Trophoblast cell (in vitro differentiated cells and primary cell): Measurements from ENCODE around the gene TPSAB1.

ENCODE experiments used
- DNase-seq, 2 donors: peaks; one replicate each; pipeline ENCODE4 v3.0.0-alpha.2; 2016
- H2AFZ ChIP-seq: 2 replicates; pipeline ENCODE4 v1.6.1; 2013; ENCODE audit warnings: low read length, moderate library complexity, mild to moderate bottlenecking; ENCODE audit not compliant: insufficient read depth, poor library complexity
- H2AK5ac ChIP-seq: 2 replicates; pipeline ENCODE4 v1.6.1; 2013; ENCODE audit warnings: mild to moderate bottlenecking, low read length
- H2BK120ac ChIP-seq: 2 replicates; pipeline ENCODE4 v1.6.1; 2013; ENCODE audit warnings: low read length, mild to moderate bottlenecking, moderate library complexity; ENCODE audit not compliant: insufficient read depth, poor library complexity
- H2BK12ac ChIP-seq: 2 replicates; pipeline ENCODE4 v1.6.1; 2013; ENCODE audit warnings: mild to moderate bottlenecking, low read length, moderate library complexity
- H2BK5ac ChIP-seq: 2 replicates; pipeline ENCODE4 v1.6.1; 2013; ENCODE audit warnings: low read length, low read depth, moderate library complexity, mild to moderate bottlenecking; ENCODE audit not compliant: poor library complexity
- H3K14ac ChIP-seq: 2 replicates; pipeline ENCODE4 v1.6.1; 2013; ENCODE audit warnings: mild to moderate bottlenecking, low read length
- H3K18ac ChIP-seq: 2 replicates; pipeline ENCODE4 v1.6.1; 2013; ENCODE audit warnings: mild to moderate bottlenecking, low read length
- H3K23ac ChIP-seq: 2 replicates; pipeline ENCODE4 v1.6.1; 2013; ENCODE audit warnings: low read length
- H3K27ac ChIP-seq: 2 replicates; pipeline ENCODE4 v1.5.1; 2013; ENCODE audit warnings: low read depth, mild to moderate bottlenecking, inconsistent platforms, low read length, moderate library complexity
- H3K27me3 ChIP-seq: 2 replicates; pipeline ENCODE4 v1.6.1; 2013; ENCODE audit warnings: inconsistent platforms, mild to moderate bottlenecking, low read length, moderate library complexity; ENCODE audit not compliant: insufficient read depth
- H3K36me3 ChIP-seq, 2 experiments: 1 replicate in 1 of 2; 2 replicates in 1 of 2; pipeline ENCODE4 v1.6.1; 2013; ENCODE audit warnings: low read length in 2 of 2, mild to moderate bottlenecking in 2 of 2, moderate library complexity in 1 of 2; ENCODE audit not compliant: insufficient read depth in 2 of 2, control insufficient read depth in 1 of 2
- H3K4ac ChIP-seq: 2 replicates; pipeline ENCODE4 v1.6.1; 2013; ENCODE audit warnings: low read depth, mild to moderate bottlenecking, low read length, moderate library complexity
- H3K4me1 ChIP-seq, 2 experiments: 1 replicate in 1 of 2; 2 replicates in 1 of 2; pipeline ENCODE4 v1.6.1; 2013; ENCODE audit warnings: low read length in 2 of 2, mild to moderate bottlenecking in 2 of 2, moderate library complexity in 1 of 2; ENCODE audit not compliant: insufficient read depth in 2 of 2, control insufficient read depth in 1 of 2
- H3K4me2 ChIP-seq: 2 replicates; pipeline ENCODE4 v1.6.1; 2013; ENCODE audit warnings: inconsistent platforms, mild to moderate bottlenecking, low read length, moderate library complexity
- H3K4me3 ChIP-seq: 2 replicates; pipeline ENCODE4 v1.5.1; 2013; ENCODE audit warnings: mild to moderate bottlenecking, low read depth, low read length, inconsistent platforms
- H3K79me1 ChIP-seq: one replicate; pipeline ENCODE4 v1.6.1; 2013; ENCODE audit warnings: low read length
- H3K79me2 ChIP-seq: 2 replicates; pipeline ENCODE4 v1.6.1; 2013; ENCODE audit warnings: low read length, mild to moderate bottlenecking; ENCODE audit not compliant: control insufficient read depth, insufficient read depth, poor library complexity
- H3K9ac ChIP-seq: 2 replicates; pipeline ENCODE4 v1.6.1; 2013; ENCODE audit warnings: mild to moderate bottlenecking, low read length
- H3K9me3 ChIP-seq: 2 replicates; pipeline ENCODE4 v1.6.1; 2013; ENCODE audit warnings: low read depth, mild to moderate bottlenecking, control low read depth, inconsistent platforms, low read length; ENCODE audit not compliant: insufficient read depth
- H4K12ac ChIP-seq: 2 replicates; pipeline ENCODE4 v1.6.1; 2013; ENCODE audit warnings: low read depth, mild to moderate bottlenecking, low read length, moderate library complexity
- H4K8ac ChIP-seq: 2 replicates; pipeline ENCODE4 v1.6.1; 2013; ENCODE audit warnings: low read depth, mild to moderate bottlenecking, low read length, moderate library complexity
- H4K91ac ChIP-seq: one replicate; pipeline ENCODE4 v1.6.1; 2013; ENCODE audit warnings: low read depth, mild to moderate bottlenecking, low read length, moderate library complexity
- WGBS: extraction: QIAGEN DNeasy Blood & Tissue Kit; methylation state at CpG from one replicate; pipeline ENCODE4 v1.1.7; 2013; ENCODE audit warnings: missing lambda C conversion rate; ENCODE audit not compliant: insufficient read length, insufficient coverage; ENCODE audit errors: extremely low coverage; 5-methylcytosine and 5-hydroxymethylcytosine counted together

The TPSAB1 gene

DNA sequence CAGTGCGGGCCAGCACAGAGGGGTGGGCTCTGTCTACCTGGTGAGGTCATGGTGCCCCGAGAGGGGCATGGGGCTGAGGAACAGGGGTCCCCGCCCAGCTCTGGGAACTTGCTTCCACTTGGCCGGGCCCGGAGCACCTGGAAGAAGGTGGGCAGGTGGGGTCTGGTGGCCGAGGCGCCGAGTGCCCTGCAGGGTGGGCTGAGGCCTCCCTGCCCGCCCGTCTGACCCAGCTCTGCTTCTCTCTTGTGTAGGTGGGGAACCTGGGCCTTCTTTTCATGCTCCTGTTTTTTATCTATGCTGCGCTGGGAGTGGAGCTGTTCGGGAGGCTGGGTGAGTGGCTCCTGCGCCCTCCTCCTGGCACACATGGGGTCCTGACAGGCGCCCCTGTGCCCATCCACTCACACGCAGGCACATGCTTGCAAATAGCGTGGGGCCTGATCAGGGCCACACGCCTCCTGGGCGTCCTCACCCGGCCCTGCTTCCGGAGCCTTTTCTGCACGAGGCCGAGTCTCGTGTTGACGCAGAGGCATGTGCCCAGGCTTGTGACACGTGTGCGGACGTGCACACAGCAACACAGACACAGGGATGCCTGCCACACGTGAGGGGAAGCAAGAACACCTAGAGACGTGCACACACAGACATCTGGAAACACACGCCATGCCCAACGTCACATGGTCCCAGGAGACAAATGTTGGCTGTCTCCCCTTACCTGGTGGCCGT is 23.7 kb upstream of the TPSAB1 start:
- WGBS = no CpG with 5 or more reads among the region's 32 CpGs

DNA sequence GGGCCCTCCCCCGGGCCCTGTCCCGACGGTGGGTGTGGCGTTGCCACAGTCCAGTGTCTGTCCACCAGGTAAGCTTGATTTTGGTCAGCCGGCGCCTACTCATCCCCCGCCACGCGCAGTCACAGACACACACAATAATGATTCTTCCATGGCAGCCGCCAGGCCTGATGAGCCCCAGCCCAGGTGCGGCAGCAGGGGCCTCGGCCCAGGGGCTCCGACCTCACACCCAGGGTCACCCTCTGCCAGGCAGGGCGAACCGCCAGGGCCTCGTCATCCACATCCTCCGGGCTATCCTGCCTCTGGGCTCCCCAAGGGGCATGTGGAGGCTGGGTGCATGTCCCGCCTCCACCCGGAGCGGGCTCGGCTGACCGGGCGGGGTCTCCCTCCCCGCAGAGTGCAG is 23.0 kb upstream of the TPSAB1 start:
- Histone ChIP-seq H3K4me3 (no peak overlapping the region), H2AFZ (no peak overlapping the region), H3K9me3 (peaks cover 2% of the 10 kb centered on the region), H3K27me3 (no peaks in the 10 kb centered on the region), H3K14ac (no peak overlapping the region), H4K91ac (no peak overlapping the region), H3K18ac (no peak overlapping the region), H3K4ac (no peak overlapping the region), H3K4me1 (no peaks in the 10 kb centered on the region), H2BK120ac (no peak overlapping the region), H4K12ac (no peak overlapping the region), H3K27ac (no peak overlapping the region), H2BK12ac (no peak overlapping the region), H3K36me3 (no peaks in the 10 kb centered on the region), H4K8ac (no peak overlapping the region), H2BK5ac (no peak overlapping the region), H3K79me1 (no peaks in the 10 kb centered on the region), H3K9ac (no peak overlapping the region), H3K23ac (no peak overlapping the region), H2AK5ac (no peak overlapping the region), H3K4me2 (no peak overlapping the region), H3K79me2 (no peaks in the 10 kb centered on the region)
- no peak for DNase-seq
- WGBS = no CpG with 5 or more reads among the region's 24 CpGs

More for the DNA sequence above, 23.7 kb upstream of the TPSAB1 start:
- no peak overlapping the region for H3K23ac ChIP-seq
- H3K14ac ChIP-seq = no peak overlapping the region
- H2AFZ ChIP-seq = no peak overlapping the region
- no peak overlapping the region for H2BK5ac ChIP-seq
- H4K8ac ChIP-seq = no peak overlapping the region
- no peak overlapping the region for H3K27ac ChIP-seq
- no peak overlapping the region for H3K4me2 ChIP-seq
- no peak overlapping the region for H2BK12ac ChIP-seq
- no peak overlapping the region for H3K4ac ChIP-seq
- H3K4me1 ChIP-seq = no peaks in the 10 kb centered on the region
- no peaks in the 10 kb centered on the region for H3K36me3 ChIP-seq
- peaks cover 2% of the 10 kb centered on the region for H3K9me3 ChIP-seq
- H3K9ac ChIP-seq = no peak overlapping the region
- no peaks in the 10 kb centered on the region for H3K79me1 ChIP-seq
- no peak overlapping the region for H4K12ac ChIP-seq
- DNase-seq = no peak
- no peak overlapping the region for H4K91ac ChIP-seq
- H3K18ac ChIP-seq = no peak overlapping the region
- H2AK5ac ChIP-seq = no peak overlapping the region
- H3K4me3 ChIP-seq = no peak overlapping the region
- H3K27me3 ChIP-seq = no peaks in the 10 kb centered on the region
- H3K79me2 ChIP-seq = no peaks in the 10 kb centered on the region
- no peak overlapping the region for H2BK120ac ChIP-seq

DNA sequence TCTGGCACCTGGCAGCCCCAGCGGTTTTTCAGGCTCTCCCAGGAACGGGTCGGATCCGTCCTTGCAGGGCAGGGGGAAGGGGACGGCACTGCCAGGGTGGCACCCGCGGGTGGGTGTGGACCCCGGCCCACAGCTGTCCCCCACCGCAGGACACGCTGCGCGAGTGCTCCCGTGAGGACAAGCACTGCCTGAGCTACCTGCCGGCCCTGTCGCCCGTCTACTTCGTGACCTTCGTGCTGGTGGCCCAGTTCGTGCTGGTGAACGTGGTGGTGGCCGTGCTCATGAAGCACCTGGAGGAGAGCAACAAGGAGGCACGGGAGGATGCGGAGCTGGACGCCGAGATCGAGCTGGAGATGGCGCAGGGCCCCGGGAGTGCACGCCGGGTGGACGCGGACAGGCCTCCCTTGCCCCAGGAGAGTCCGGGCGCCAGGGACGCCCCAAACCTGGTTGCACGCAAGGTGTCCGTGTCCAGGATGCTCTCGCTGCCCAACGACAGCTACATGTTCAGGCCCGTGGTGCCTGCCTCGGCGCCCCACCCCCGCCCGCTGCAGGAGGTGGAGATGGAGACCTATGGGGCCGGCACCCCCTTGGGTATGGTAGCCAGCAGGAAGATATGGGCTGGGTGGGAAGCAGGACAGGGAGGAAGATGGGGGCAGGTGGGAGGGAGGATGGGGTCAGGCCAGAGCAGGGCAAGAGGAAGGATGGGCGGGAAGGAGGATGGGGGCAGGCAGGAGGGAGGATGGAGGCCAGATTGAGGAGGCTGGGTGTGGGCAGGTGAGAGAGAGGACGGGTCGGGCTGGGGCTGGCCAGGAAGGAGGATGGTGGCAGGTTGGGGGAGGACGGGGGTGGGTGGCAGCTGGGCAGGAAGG is 22.2 kb upstream of the TPSAB1 start:
- Histone ChIP-seq H2BK5ac (no peak overlapping the region), H3K4me2 (no peak overlapping the region), H2AK5ac (no peak overlapping the region), H3K4me3 (no peak overlapping the region), H3K27ac (no peak overlapping the region), H3K9me3 (peaks cover 2% of the 10 kb centered on the region), H3K36me3 (no peaks in the 10 kb centered on the region), H3K27me3 (no peaks in the 10 kb centered on the region), H3K79me1 (no peaks in the 10 kb centered on the region), H4K12ac (no peak overlapping the region), H3K18ac (no peak overlapping the region), H4K8ac (no peak overlapping the region), H2BK120ac (no peak overlapping the region), H2AFZ (no peak overlapping the region), H2BK12ac (no peak overlapping the region), H3K14ac (no peak overlapping the region), H3K9ac (no peak overlapping the region), H3K79me2 (no peaks in the 10 kb centered on the region), H3K4ac (no peak overlapping the region), H3K4me1 (no peaks in the 10 kb centered on the region), H3K23ac (no peak overlapping the region), H4K91ac (no peak overlapping the region)
- no peak for DNase-seq
- WGBS = no CpG with 5 or more reads among the region's 49 CpGs

DNA sequence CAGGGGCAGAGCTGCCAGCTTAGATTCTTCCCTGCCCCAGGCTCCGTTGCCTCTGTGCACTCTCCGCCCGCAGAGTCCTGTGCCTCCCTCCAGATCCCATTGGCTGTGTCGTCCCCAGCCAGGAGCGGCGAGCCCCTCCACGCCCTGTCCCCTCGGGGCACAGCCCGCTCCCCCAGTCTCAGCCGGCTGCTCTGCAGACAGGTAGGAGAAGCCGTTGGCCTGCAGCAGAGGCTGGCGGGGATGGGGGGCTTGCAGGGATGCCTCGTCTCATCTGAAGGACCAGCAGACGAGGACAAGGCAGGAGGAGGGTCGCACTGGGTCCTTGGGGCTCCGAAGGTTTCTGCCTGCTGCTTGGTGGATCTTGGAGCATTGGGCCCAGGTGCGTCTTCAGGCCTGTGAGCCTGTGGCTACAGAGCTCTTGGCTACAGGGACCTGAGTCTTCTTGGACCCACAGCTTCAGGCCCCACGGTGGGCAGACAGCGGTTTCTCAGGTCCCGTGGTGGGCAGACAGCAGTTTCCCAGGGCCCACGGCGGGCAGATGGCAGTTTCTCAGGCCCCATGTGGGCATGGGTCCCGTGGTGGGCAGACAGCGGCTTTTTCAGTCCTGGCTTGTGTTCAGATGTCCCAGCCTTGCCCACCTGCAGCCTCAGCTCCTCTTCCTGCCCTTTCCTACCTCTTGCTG is 21.4 kb upstream of the TPSAB1 start:
- no peak overlapping the region for H3K27ac ChIP-seq
- H4K12ac ChIP-seq = no peak overlapping the region
- no peaks in the 10 kb centered on the region for H3K4me1 ChIP-seq
- H3K4ac ChIP-seq = no peak overlapping the region
- no peak overlapping the region for H3K14ac ChIP-seq
- H3K79me2 ChIP-seq = no peaks in the 10 kb centered on the region
- no peak overlapping the region for H2BK12ac ChIP-seq
- no peak overlapping the region for H3K18ac ChIP-seq
- DNase-seq = no peak
- H2AK5ac ChIP-seq = no peak overlapping the region
- H2AFZ ChIP-seq = no peak overlapping the region
- no peak overlapping the region for H3K4me2 ChIP-seq
- no peak overlapping the region for H2BK120ac ChIP-seq
- no peak overlapping the region for H3K23ac ChIP-seq
- no peak overlapping the region for H4K8ac ChIP-seq
- H3K4me3 ChIP-seq = no peak overlapping the region
- no peak overlapping the region for H3K9ac ChIP-seq
- H3K79me1 ChIP-seq = no peaks in the 10 kb centered on the region
- no CpG with 5 or more reads among the region's 24 CpGs for WGBS
- no peak overlapping the region for H4K91ac ChIP-seq
- no peaks in the 10 kb centered on the region for H3K27me3 ChIP-seq
- peaks cover 2% of the 10 kb centered on the region for H3K9me3 ChIP-seq
- no peak overlapping the region for H2BK5ac ChIP-seq
- H3K36me3 ChIP-seq = no peaks in the 10 kb centered on the region
